COLO668 (cell line): ENCODE measurements around the gene PPP1R27.

Source experiments
- DNase-seq: peaks from one replicate; lab custom pipeline; 2025; ENCODE audit not compliant: unreplicated experiment; lab: John Stamatoyannopoulos, UW

Gene PPP1R27

DNA sequence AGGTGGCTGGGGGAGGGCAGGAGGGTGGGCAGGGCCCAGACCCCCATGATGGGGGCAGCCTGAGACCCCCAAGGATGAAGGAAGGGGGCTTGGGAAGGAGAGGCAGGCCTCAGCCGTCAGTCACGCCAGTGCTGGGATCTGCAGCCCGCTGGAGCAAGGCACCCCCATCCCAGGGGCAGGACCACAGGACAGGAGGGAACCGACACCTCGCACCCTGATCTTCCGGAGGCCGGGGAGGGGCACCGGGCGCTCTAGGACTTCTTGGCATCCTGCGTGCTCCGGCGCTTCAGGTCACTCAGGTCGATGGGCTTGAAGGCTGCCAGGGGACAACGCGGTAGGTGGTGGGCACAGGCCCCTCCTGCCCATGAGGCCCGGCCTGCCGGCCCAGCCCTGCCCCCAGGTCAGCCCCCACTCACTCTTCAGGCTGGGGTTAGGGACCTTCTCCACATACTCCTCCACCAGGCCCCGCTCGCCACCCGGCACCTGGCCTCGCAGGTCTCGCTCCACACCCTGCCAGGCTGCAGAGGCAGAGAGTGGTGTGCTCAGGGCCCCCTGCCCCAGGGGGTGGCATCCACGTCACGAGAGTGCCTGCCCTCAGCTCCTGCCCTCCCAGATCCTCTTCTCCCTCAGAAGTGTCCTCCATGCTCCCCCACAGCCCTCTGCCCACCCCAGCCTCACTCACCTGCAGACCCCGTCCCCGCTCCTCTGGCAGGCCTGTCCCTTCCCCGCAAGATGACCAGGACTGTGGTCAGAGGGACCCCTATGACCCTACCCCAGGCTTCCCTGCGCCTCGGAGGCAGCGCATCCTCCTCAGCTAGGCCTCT, 11.6 kb downstream of the PPP1R27 start:
- no peak for DNase-seq

DNA sequence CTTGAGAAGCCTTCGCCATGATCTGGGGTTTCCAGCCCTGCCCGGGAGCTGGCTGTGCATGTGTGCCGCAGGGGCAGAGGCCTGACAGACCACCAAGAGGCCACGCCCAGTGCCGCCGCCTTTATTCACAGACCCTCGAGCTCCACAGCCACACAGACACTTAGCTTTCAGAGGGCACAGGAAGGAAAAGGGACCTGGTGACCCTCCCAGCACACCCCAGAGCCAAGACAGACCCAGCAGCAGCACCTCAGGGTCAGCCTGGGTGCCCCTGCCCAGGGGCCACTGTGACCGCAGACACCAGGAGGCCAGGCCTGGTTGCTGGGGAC, 12.6 kb downstream of the PPP1R27 start:
- DNase-seq, result no peak

DNA sequence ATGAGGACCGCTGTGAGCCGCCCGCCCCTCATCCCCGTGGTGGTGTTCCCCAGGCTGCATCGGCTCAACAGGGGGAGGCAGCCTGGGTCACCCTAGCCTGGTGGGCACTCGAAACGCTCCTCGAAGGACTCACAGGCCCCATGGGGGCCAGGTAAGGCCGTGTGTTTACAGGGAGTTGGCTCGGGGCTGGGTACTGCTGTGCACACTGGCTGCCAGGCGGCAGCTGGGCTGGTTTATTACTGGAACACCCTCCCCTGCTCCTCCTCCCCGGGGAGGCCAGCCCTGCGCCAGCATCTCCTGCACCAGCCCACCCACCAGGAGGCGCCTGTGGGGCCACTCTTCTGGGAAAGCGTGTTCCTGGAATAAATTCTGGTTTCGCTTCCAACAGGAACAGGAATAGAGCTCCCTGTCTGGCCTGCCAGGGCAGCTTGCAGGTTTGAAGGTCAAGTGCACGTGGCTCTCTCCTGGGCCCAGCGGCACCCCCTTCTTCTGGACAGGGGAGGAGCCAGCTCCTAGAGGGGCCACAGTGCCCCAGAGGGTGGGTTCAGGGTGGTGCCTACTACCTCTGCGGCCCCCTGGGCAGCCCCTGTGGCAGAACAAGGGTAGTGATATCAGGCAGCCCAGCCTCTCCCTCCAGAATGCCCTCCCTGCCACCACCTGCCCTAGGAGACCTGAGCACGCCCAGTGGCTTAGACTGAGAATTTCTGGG, 13.1 kb downstream of the PPP1R27 start:
- peak; percentile 89 for DNase-seq

DNA sequence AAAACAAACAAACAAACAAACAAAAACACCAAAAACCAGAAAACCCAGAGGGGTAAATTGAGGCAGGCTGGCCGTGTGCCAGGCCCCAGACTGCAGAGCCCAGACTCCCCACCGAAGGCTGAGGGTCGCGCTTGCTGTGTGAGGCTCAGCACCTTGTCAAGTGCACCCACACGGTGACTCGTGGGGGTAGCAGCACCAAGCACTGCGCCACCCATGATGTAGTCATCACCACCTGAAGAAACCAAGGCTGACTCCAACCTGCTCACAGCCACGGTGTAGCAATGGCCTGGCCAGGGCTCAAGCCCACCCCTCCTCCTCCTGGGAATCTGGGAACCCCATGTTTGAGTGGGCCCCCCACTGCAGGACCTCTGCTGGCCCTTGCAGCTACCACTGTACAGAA, 13.7 kb downstream of the PPP1R27 start:
- DNase-seq, result no peak

DNA sequence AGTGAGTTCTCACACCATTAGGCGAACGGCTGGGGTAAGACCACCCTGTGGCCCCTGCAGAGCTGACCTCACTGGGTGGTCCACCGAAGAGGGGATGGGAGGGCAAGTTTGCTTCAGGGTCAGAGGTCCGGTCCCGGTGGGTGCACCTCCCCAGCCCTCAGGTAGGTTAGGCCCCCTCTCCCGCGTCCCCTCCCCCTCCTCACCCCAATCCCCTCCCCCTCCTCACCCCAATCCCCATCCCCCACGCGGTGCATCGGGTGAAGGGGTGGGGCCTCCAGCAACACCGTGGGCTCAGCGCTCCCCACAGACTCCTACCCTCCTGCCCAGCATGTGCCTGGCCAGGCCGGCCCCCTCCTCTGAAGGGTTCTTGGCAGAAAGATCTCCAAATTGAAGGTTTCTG, 15.1 kb downstream of the PPP1R27 start:
- no peak for DNase-seq

DNA sequence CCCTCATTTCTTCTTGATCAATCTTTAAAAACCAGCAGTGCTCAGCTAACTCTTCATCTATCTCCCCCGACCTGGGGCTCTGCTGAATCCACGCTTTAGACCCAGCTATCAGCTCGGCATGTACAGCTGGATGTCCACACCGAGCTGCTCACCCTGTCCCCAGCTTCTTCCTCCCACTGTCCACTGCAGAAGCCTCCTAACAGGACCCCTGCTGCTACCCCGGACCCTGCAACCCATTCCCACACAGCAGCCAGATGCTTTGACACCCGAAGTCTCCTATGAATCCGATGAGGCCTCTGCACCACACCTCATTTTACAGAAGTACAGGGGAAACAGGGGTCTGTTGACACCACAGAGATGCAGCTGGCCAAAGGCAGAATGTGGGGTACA, 17.1 kb downstream of the PPP1R27 start:
- no peak for DNase-seq

DNA sequence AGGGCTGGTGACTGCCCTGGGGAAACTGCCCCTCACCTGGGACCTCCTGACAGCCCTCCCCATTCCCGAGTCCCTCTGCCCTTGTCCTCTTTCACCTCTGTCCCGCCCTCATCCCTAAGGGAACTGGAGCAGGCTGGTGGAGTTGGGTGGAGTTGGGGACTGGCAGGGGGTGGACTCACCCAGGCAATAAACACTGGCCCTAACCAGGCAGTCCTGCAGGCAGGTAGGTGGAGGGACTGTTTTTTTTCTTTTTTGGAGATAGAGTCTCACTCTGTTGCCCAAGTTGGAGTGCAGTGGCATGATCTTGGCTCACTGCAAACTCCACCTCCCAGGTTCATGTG, 19.2 kb downstream of the PPP1R27 start:
- no peak for DNase-seq

DNA sequence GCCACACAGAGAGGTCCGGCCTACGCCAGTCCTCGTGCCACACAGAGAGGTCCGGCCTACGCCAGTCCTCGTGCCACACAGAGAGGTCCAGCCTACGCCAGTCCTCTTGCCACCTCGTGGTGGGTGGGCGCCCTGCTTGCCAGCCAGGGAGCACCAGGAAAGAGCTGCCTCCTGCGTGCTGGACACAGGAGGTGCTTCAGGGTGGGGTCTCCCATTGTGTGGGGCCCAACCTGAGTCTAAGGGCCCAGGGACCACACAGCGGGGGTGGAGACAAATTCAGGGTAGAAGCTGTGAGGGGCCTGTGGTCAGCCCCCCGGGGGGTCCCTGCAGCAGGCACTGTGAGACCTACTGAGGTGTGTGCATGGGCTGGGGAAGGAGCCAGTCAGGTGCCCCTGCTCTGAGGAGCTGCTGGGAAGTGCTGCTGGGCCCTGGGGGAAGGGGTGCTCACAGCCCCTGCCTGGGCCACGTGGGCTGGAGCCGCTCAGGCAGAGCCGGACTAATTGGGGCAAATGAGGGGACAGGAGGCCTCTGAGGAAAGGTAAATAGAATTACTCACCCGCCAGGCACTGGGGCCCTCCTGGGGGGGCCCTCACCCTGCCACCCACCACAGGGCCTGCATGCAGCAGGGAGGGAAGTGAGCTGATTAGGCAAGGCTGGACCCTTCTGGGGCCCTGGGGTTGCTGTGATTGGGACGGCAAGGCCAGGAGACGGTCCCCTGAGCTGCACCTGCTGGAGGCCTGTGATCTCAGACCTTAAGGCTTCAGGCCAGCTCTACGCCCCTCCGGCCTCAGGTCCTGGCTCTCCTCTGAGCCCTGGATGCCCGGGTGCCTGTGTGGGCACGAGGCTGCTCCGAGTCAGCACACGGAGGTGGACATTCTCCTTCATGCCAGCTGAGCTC, 19.9 kb downstream of the PPP1R27 start:
- peak; percentile 61 for DNase-seq

DNA sequence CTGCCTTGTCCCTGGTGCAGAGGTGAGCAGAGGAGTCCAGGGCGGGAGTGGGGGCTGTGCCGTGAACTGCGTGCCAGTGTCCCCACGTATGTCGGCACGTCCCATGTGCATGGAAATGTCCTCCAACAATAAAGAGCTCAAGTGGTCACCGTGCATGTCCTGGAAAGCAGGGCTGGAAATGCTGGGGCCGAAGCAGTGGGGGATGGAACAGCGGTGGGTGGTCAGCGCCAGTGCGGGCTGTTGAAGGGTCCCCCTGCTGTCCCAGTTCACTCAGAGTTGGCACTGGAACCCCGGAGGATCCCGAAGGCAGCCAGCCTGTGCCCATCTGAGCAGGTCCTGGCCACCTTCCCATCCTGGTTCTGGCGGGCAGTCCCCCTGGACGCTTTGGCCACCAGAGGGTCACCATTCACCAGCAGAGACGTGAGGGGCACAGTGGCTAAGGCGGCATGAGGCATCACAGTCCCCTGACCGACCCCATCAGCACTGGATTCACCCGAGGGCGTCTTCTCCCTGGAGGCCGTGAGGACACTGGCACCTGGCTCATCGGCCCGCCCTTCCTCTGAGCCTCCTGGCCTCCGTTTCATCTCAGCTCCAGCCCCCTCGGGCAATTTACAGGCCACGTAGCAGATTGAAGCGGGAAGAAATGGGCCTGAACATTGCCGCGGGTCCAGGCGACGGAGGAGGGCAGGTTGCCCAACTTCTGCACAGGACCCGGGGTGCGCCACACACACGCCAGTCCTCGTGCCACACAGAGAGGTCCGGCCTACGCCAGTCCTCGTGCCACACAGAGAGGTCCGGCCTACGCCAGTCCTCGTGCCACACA, 20.8 kb downstream of the PPP1R27 start:
- no peak for DNase-seq

DNA sequence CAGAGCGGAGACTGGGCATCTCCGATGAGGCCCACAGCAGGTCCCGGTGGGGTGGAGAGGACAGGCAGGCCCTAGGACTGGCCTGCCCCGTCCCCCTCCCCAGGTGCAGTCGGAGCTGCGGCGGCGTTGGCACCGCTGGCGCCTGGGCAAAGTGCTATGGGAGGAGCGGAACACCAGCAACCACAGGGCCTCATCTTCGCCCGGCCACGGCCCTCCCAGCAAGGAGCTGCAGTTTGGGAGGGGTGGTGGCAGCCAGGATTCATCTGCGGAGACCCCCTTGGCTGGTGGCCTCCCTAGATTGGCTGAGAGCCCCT, 21.5 kb downstream of the PPP1R27 start:
- DNase-seq, result no peak

DNA sequence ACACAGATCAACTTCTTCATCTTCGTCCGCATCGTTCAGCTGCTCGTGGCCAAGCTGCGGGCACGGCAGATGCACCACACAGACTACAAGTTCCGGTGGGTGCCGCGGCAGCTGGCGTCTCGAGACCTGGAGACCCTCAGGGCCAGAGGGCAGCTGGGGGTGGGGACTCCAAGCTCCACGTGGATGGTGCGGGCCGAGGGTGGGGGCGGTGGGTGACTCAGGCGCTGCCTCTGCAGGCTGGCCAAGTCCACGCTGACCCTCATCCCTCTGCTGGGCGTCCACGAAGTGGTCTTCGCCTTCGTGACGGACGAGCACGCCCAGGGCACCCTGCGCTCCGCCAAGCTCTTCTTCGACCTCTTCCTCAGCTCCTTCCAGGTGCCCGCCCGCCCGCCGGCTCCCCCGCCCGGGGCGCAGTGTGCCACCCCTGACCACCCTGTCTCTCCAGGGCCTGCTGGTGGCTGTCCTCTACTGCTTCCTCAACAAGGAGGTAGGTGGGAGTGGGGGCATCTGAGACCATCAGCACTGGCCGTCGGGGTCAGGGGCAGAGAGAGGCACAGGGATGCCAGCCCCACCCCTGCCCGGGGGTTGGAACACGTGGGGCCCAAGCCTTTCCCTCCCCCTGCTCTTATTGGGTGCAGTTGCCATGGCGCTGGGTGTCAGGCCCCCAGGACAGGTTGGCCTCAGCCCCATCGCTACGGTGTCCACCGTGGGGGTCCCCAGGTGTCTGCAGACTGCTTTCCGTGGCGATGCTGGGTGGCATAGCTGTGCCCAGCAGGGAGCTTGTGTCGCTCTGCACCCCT, 22.1 kb downstream of the PPP1R27 start:
- no peak for DNase-seq

DNA sequence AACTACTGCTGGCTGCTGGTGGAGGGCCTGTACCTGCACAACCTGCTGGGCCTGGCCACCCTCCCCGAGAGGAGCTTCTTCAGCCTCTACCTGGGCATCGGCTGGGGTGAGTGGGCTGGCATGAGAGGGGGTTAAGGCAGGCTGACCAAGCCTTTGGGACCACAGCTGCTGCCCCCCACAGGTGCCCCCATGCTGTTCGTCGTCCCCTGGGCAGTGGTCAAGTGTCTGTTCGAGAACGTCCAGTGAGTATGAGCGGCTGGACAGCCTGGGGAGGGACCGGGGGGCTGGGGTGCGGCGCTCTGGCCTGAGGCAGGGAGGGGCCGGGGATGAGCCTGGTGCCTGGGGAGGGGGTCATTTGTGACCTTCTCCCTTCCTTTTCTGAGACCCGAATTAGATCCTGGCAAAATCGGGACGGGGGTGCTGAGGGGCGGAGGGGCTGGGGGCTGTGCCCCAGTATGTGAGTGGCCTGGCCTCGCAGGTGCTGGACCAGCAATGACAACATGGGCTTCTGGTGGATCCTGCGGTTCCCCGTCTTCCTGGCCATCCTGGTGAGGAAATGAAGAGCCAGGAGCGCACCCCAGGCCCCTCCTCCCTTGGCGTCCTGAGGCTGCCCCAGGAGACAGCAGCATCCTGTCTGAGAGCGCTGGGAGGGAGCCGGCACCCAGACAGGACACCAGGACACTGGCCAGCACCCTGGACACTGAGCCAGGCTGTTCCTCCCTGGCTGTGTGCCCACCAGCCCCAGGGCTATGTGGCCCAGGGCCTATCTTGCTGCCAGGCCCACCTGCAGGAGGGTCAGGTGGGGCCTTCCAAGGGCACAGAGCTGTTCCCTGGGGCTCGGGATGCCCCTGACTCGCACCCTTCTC, 22.9 kb downstream of the PPP1R27 start:
- DNase-seq, result no peak

DNA sequence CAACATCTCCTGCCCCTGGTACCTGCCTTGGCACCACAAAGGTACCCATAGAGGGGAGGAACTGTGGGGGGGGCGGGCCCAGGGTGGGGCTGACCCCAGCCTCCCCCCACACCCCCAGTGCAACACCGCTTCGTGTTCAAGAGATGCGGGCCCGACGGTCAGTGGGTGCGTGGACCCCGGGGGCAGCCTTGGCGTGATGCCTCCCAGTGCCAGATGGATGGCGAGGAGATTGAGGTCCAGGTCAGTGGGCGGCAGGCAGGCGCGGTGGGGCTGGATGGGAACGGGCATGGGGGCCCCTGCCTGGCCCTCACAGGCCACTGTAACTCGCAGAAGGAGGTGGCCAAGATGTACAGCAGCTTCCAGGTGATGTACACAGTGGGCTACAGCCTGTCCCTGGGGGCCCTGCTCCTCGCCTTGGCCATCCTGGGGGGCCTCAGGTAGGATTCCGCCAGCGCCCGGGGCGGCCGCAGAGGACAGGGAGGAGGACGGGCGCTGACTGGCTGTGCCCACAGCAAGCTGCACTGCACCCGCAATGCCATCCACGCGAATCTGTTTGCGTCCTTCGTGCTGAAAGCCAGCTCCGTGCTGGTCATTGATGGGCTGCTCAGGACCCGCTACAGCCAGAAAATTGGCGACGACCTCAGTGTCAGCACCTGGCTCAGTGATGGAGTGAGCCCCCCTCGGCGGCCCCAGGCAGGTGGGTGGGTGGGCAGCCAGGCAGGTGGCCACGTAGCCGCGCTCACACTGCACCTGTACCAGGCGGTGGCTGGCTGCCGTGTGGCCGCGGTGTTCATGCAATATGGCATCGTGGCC, 23.8 kb downstream of the PPP1R27 start:
- DNase-seq, result no peak

DNA sequence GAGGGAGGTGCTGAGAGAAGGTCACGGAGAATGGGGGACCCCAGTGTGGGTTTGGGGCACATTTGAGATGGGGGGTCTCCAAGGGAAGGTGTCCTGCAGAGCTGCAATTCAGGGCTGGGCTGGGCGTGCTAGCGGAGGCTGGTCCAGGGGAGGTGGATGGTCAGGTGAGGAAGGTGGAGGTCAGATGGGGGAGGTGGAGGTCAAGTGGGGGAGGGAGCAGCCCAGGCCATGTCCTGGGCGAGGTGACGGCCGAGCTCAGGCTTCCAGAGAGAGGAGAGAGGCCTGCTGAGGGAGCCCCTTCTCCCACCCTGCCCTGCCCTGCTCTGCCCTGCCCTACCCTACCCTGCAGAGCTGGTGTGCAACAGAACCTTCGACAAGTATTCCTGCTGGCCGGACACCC, 24.4 kb downstream of the PPP1R27 start:
- DNase-seq, result no peak

DNA sequence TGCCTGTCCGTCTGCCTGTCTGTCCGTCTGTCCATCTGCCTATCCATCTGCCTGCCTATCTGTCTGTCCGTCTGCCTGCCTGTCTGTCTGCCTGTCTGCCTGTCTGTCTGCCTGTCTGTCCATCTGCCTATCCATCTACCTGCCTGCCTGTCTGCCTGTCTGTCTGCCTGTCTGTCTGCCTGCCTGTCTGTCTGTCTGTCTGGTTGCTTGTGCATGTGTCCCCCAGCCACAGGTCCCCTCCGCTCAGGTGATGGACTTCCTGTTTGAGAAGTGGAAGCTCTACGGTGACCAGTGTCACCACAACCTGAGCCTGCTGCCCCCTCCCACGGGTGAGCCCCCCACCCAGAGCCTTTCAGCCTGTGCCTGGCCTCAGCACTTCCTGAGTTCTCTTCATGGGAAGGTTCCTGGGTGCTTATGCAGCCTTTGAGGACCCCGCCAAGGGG, 25.3 kb downstream of the PPP1R27 start:
- no peak for DNase-seq

DNA sequence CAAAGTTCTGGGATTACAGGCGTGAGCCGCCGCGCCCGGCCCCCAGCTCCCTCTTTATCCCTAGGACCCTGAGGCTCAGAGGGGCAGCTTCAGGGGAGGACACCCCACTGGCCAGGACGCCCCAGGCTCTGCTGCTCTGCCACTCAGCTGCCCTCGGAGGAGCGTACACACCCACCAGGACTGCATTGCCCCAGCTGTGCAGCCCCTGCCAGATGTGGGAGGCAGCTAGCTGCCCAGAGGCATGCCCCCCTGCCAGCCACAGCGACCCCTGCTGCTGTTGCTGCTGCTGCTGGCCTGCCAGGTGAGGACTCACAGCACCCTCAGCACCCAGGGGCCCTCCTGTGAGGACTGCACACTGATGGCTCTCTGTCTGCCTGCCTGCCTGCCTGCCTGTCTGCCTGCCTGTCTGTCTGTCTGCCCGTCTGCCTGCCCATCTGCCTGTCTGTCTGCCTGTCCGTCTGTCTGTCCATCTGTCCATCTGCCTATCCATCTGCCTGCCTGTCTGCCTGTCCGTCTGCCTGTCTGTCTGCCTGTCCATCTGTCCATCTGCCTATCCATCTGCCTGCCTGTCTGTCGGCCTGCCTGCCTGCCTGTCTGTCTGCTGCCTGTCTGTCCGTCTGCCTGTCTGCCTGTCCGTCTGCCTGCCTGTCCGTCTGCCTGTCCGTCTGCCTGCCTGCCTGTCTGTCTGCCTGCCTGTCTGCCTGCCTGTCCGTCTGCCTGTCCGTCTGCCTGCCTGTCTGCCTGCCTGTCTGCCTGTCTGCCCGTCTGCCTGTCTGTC, 25.9 kb downstream of the PPP1R27 start:
- DNase-seq, result peak; percentile 22

DNA sequence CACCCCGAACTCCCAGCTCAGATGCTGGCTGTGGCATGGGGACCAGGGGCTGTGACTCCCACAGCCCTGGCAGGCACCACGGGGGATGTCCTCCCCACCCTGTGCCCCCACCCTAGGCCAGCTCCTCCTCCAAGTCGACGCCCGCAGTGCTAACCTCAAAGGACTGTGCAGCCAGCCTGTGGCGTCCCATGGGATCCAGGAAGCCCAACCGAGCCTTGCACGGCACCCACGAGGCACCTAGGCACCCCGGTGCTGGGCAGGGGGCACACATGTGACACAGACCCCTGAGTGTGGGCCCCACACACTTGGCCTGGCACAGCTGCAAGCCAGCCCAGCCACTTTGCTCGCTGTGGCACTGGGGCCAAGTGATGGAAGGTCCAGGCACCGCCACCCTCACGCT, 27.0 kb downstream of the PPP1R27 start:
- DNase-seq, result no peak

DNA sequence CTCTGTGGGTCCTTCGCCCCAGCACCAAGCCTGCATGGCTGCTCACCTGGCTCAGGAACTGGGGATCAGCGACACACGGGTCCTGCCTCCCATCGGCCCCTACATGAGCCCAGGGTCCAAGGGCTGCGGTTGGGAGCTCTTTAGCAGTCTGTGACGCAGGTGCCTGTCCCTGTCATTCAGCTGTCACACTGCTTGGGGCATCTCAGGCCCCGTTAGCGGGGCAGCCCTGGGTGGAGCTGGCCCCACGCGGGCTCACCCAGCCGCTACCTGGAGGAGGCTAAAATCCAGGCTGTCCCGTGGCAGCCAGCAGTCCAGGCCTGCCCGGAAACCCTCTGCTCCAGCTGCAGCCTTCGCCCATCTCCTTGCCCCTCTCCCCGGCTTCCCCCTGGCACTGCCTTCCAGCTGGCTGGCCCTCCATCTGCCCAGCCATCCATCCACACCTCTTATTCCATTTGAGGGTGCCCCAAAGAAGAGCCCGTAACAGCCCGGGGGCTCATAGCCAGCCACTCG, 27.6 kb downstream of the PPP1R27 start:
- no peak for DNase-seq
